Thoracic aorta endothelial cell (primary cell): ENCODE data around the gene TTC34. TPM values are rescaled to one million over a fixed set of nuclear protein-coding genes. Genes with fewer than 3 reads are reported as not detected.

ENCODE experiments used
- total RNA-seq: library from RNA; depleted of rRNA; stranded (reverse); fragments of >200 nt; gene quantifications from 2 replicates; pipeline ENCODE4 v1.2.3, GENCODE V29; 2012

Gene TTC34, protein sequence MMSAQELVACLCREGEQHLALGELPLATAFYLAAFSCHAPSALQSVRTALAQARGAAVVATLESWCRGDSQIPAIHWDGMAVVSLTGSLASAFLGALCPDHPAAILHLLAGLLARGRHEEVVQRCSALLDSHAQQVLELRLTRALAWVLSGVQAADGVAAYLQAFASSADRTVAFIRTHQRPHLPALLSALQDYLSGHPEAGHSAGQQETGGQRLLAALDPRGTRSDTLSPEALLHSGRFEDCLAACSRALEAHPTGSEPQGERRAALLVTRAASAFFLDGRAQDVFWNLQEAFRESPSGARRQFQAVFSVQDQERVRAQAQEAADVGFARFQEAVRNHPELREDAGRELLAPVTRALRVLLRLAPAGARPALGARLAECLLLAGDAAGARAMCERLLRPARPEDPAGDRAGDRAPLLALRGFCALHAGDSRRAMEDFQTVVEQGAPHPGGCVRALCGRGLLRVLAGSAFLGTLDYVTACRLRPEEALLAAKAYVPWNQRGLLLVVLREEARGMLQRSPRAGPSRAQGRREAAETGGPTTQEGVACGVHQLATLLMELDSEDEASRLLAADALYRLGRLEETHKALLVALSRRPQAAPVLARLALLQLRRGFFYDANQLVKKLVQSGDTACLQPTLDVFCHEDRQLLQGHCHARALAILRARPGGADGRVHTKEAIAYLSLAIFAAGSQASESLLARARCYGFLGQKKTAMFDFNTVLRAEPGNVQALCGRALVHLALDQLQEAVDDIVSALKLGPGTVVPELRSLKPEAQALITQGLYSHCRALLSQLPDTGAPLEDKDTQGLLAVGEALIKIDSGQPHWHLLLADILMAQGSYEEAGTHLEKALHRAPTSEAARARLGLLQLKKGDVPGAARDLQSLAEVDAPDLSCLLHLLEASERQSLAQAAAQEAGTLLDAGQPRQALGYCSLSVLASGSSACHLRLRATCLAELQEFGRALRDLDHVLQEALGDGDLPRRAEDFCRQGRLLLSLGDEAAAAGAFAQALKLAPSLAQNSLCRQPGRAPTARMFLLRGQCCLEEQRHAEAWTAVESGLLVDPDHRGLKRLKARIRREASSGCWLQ
- total RNA-seq = 0.13 and 0.14 TPM in 2 replicates

GRCh38 chr1:2801535-2802291 lies at the start of gene TTC34:
Gene TTC34, minus strand, starts transcription at chr1:2801693. Its CDS starts 866 bp downstream, at chr1:2800827.

DNA sequence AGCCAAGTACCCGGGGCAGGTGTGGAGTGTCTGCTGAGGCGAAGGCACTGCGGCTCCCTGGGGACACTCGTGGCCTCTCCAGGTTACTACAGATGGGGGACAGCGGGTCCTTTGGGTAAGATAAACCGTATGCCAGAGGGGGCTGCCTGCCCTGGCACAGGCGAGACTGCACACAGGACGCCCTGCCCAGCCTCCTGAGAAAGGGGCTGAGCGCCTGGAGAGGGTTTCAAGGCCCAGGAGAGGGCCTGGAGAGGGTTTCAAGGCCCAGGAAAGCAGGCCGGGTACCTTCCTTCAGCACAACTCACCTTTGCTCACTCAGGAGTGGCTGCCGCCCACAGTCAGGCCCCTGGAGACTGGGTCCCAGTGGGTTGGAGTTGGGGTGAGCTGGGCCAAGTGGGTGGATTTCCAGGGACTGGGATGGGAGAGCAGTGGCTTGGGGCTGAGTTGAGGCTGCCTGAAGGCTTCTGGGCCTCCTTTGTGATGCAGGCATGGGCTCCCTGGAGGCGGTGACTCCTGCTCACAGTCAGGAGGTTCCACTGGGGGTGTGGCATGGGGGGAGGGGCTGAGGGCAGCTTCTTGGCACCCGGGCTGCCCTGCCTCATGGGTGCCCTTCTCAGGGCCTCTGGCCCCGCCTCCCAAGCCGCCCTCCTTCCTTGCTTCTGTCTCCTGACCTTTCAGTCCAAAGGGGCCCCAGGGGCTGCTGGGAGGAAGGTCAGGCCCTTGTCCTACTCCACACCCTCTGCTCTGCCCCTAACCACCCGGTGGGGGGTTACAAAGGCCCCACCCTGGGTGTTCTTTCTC lies 168.7 kb downstream of the TTC34 start, which contains the start of gene MMEL1:
MMEL1 (minus strand) TSS at position 456 of the 801 bp plus-strand sequence. CDS start 3,532 bp downstream, outside the sequence.

DNA sequence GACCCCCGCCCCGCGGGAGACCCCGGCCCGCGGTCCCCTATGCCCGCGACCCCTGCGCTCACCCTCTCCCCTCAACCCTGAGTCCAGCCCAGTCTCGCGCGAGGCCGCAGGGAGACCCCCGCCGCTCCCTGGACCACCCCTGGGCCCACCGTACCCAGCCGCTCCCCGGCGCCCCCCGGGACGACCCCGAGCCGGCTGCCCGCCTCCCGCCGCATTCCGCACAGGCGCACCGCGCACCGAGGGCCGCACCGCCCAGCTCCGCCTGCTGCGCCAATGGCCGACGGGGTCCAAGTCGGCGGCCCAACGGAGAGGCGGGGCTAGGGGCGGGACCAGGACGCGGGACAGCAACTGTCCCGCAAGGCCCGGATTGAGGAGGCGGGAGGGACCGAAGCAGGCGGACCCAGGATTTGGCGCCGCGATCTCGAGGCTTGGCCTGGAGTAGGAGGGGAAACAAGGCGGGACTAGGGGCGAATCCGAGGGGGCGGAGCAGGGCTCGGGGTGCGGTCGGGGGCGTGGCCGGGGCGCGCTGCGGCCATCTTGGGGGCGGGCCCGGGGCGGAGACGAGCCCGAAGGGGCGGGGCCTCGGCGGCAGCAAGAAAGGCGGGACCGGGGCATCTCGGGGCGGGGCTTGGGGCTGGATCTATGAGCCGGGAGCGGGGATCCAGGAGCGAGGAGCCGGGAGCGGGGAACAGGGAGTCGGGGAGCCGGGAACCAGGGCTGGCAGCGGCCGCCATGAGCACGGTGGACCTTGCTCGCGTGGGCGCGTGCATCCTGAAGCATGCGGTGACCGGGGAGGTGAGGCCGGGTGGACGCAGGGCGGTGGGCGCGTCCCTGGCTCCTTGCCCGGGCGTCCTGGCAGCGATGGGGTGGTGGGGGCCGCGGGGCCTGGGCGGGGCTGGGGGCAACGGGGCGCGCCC lies 215.1 kb downstream of the TTC34 start, which contains the start of gene PRXL2B:
PRXL2B (plus strand) TSS at position 624 of the 917 bp plus-strand sequence; CDS start at position 733, 109 bp downstream.

Other genes with a start within 250 kb of the TTC34 start
- gene TNFRSF14, start 245.3 kb downstream of the TTC34 start, total RNA-seq = 20.9 and 21.3 TPM in 2 replicates
- gene PRXL2B, start 214.9 kb downstream of the TTC34 start, total RNA-seq = 32.0 and 41.6 TPM in 2 replicates
- 1.1 and 3.5 TPM in 2 replicates for gene MMEL1, start 168.7 kb downstream of the TTC34 start, total RNA-seq
- not detected in 2 replicates for gene ACTRT2, start 219.8 kb upstream of the TTC34 start, total RNA-seq